NT2/D1 (cell line): ENCODE results near the gene KRTAP20-3.

Experiments
- DNase-seq: peaks from one replicate; pipeline ENCODE4 v3.0.0-alpha.2; 2011; ENCODE audit warnings: low read depth, low spot score
- H3K27me3 ChIP-seq: 2 replicates; pipeline ENCODE4 v1.6.0; 2011; ENCODE audit warnings: mild to moderate bottlenecking; ENCODE audit not compliant: insufficient read length, insufficient read depth
- H3K36me3 ChIP-seq: 2 replicates; pipeline ENCODE4 v1.6.1; 2011; ENCODE audit warnings: mild to moderate bottlenecking, low read length, mixed read lengths; ENCODE audit not compliant: insufficient read depth, insufficient read length
- H3K4me1 ChIP-seq: 2 replicates; pipeline ENCODE4 v1.5.1; 2011; ENCODE audit not compliant: insufficient read depth, insufficient read length
- H3K4me3 ChIP-seq: 2 replicates; pipeline ENCODE4 v1.5.1; 2011; ENCODE audit warnings: low read depth; ENCODE audit not compliant: insufficient read length
- H3K9ac ChIP-seq: 2 replicates; pipeline ENCODE4 v1.6.0; 2011; ENCODE audit warnings: low read depth; ENCODE audit not compliant: insufficient read length
- H3K9me3 ChIP-seq: 2 replicates; pipeline ENCODE4 v1.5.1; 2011; ENCODE audit warnings: mild to moderate bottlenecking, low read length; ENCODE audit not compliant: insufficient read depth
- SUZ12 ChIP-seq: IDR thresholded peaks from 2 replicates; pipeline ENCODE4 v1.6.1; 2011; ENCODE audit not compliant: insufficient read length, insufficient read depth; ENCODE audit errors: extremely low read depth
- YY1 ChIP-seq: IDR thresholded peaks from 2 replicates; pipeline ENCODE4 v1.6.1; 2011; ENCODE audit not compliant: insufficient read length, insufficient read depth
- ZNF274 ChIP-seq: IDR thresholded peaks from 2 replicates; pipeline ENCODE4 v1.6.1; 2011; ENCODE audit warnings: mild to moderate bottlenecking, low read depth, low read length

The KRTAP20-3 gene

DNA sequence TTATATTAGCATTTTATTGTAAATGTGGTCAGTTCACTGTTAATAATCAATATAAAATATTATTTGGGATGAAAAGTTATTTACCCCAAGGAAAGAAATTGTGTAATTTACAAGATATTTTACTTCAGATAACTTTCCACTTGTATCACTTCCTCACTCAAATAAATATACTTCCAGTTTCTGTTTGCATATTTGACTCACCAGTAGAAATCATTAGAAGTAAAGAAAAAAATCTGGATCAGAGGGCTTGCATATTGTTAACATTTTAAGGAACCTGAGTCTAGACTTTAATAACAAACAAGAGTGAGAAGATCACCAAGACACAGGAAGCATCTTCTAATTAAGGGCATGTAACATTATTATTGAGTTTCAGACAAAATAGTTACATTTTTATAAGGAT is 22.6 kb upstream of the KRTAP20-3 start:
- Histone ChIP-seq H3K9ac (no peak overlapping the region), H3K27me3 (no peaks in the 10 kb centered on the region), H3K9me3 (peaks cover 10% of the 10 kb centered on the region; the same call in 1 of the 2 replicates), H3K36me3 (no peaks in the 10 kb centered on the region), H3K4me3 (no peak overlapping the region), H3K4me1 (no peaks in the 10 kb centered on the region)
- TF ChIP-seq YY1 (no peak), ZNF274 (no peak), SUZ12 (no peak)
- DNase-seq: no peak

DNA sequence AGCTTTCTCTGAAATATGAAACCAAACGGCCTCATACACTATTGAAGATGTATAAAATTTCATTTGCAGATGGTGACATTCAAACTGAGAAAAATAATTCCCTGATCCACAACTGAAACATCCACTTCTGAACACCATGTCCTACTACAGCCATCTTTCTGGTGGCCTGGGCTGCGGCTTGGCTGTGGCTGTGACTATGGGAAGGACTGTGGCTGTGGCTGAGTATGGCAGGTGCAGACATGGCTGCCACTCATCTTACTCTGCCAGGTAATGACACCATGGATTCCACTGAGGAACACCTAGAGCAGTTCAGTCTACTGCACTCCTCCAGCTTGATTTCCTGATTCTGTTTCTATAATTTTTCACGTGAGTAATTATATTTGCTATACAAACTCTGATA is 22.1 kb upstream of the KRTAP20-3 start, which contains the start of gene KRTAP20-4:
KRTAP20-4 (plus strand) TSS at position 106 of the 400 bp plus-strand sequence.
- H3K27me3 ChIP-seq: no peaks in the 10 kb centered on the region
- no peak within 1 kb of the TSS for H3K9ac ChIP-seq
- H3K9me3 ChIP-seq: peaks cover 14% of the 10 kb centered on the region; the same call in 1 of the 2 replicates
- no peak for TF ChIP-seq SUZ12
- TF ChIP-seq ZNF274: no peak
- no peak for TF ChIP-seq YY1
- no peaks in the 10 kb centered on the region for H3K4me1 ChIP-seq
- no peak within 1 kb of the TSS for H3K4me3 ChIP-seq
- no peak for DNase-seq
- H3K36me3 ChIP-seq: no peaks in the 10 kb centered on the region

DNA sequence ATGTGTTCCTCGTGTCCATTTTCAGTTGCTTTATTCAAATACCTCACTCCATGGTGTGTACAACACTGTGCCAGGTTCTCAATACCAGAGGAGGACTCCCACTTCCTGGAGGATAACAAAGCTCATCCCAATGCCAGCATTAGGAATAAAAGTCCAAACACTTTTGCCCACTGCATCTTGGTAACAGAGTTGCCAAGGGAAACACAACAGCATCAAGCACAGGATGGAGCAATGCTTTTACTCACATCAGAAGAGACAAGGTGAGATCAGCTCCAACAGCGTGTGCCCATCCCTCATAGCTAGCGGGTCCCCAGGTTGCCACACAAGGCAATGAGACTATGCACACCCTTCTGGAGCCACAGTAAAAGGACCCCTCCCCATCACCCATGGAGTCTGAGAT is 19.3 kb upstream of the KRTAP20-3 start:
- Histone ChIP-seq H3K9me3 (peaks cover 15% of the 10 kb centered on the region; the same call in 1 of the 2 replicates), H3K9ac (no peak overlapping the region), H3K36me3 (no peaks in the 10 kb centered on the region), H3K4me1 (no peaks in the 10 kb centered on the region), H3K4me3 (no peak overlapping the region), H3K27me3 (no peaks in the 10 kb centered on the region)
- no peak for DNase-seq
- TF ChIP-seq ZNF274 (no peak), SUZ12 (no peak), YY1 (no peak)

DNA sequence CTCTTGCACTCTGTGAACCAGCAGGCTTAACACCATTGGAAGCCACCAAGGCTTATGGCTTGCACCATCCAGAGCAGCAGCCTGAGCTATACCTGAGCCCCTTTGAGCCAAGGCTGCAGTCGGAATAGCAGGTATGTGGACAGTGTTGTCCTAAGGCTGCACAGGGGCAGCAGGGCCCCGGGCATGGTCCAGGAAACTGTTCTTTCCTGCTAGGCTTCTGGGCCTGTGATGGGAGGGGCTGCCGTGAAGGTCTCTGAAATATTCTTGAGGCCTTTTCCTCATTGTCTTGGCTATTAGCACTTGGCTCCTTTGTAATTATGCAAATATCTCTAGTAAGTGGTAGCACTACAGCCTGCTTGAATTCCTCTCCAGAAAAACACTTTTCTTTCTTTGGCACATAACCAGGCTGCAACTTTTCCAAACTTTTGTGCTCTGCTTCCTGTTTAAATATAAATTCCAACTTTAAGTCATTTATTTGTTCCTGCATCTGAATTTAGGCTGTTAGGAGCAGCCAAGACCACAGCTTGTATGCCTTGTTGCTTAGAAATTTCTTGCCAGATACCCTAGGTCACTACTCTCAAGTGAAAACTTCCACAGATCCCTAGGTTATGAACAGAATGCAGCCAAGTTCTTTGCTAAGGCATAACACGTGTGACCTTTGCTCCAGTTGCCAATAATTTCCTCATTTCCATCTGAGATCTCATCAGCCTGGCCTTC is 17.1 kb upstream of the KRTAP20-3 start:
- Histone ChIP-seq H3K36me3 (no peaks in the 10 kb centered on the region), H3K27me3 (no peaks in the 10 kb centered on the region), H3K9me3 (peaks cover 15% of the 10 kb centered on the region; the same call in 1 of the 2 replicates), H3K9ac (no peak overlapping the region), H3K4me1 (no peaks in the 10 kb centered on the region), H3K4me3 (no peak overlapping the region)
- TF ChIP-seq ZNF274: no peak
- TF ChIP-seq SUZ12: no peak
- no peak for TF ChIP-seq YY1
- no peak for DNase-seq

DNA sequence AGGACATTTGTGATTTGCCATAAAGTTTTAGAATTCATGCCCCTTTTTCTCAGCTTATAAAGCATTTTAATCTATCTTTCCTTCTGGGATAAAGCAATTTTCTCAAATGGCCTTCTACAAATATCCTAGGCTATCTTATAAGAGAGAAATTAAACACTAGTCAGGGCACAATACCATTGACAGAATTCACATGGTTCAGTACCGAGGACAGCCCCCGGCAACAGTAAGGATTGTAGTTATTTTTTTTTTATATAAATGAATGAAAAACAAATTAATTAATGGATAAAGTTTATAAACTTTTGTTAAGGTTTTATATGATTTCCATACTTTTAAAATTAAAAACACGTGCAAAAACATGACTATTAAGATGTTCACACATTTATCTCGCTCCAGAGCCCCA is 14.6 kb upstream of the KRTAP20-3 start:
- Histone ChIP-seq H3K9ac (no peak overlapping the region), H3K27me3 (no peaks in the 10 kb centered on the region), H3K4me3 (no peak overlapping the region), H3K36me3 (no peaks in the 10 kb centered on the region), H3K9me3 (peaks cover 15% of the 10 kb centered on the region; the same call in 1 of the 2 replicates), H3K4me1 (no peaks in the 10 kb centered on the region)
- TF ChIP-seq YY1: no peak
- no peak for TF ChIP-seq ZNF274
- no peak for TF ChIP-seq SUZ12
- no peak for DNase-seq

DNA sequence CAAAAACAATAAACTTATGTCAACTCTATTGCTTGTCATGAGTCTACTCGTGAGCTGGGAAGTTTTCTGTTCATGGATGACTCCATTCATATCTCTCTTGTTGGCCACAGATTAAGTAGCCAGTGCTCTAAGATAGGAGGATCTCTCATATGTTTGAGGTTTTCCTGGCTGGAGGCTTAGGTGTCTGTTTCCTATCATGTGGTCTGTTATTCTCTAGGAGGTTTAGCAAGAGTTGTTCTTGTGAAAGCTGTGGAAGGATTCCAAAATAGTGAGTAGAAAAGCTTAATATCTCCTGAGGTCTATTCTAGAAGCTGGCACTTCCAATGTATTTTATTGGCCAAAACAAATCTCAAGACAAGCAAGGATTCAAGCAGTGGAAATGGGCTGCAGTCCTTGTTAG is 13.5 kb upstream of the KRTAP20-3 start:
- H3K36me3 ChIP-seq: no peaks in the 10 kb centered on the region
- no peak overlapping the region for H3K4me3 ChIP-seq
- H3K4me1 ChIP-seq: no peaks in the 10 kb centered on the region
- DNase-seq: no peak
- H3K9me3 ChIP-seq: peaks cover 15% of the 10 kb centered on the region; the same call in 1 of the 2 replicates
- no peak overlapping the region for H3K9ac ChIP-seq
- TF ChIP-seq YY1 (no peak), ZNF274 (no peak), SUZ12 (no peak)
- H3K27me3 ChIP-seq: no peaks in the 10 kb centered on the region

DNA sequence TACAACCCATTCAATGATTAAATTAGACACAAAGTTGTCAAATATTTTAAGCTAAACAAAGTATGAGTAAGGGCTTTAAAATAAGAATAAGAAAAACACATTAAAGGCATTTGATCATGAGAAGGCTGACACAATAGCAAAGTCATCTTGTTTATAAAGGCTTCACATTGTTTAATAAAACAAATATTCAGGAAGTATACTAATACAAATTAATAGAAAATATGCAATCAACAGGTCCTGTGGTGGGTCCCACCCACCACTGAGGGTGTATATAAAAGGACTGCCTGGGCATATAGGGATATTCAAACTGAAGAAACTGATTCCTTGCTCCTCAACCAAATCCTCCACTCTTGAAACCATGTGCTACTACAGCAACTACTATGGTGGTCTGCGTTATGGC is 7.8 kb upstream of the KRTAP20-3 start, which contains the start of gene KRTAP20-2:
KRTAP20-2 (plus strand) TSS at position 301 of the 400 bp plus-strand sequence; CDS start at position 359, 58 bp downstream.
- Histone ChIP-seq H3K4me1 (no peaks in the 10 kb centered on the region), H3K27me3 (no peaks in the 10 kb centered on the region), H3K9ac (no peak within 1 kb of the TSS), H3K9me3 (no peaks in the 10 kb centered on the region), H3K36me3 (no peaks in the 10 kb centered on the region), H3K4me3 (no peak within 1 kb of the TSS)
- no peak for TF ChIP-seq SUZ12
- TF ChIP-seq YY1: no peak
- no peak for TF ChIP-seq ZNF274
- no peak for DNase-seq
